Activated naive CD4-positive, alpha-beta T cell treated with anti-CD3 and anti-CD28 coated beads, Interleukin-2, amount 10 ng/mL, durations not matched to agents 7 days and 5 days (primary cell): Measurements from ENCODE around the gene CACYBP.
"Not testable (repeated sequence)": the region's sequence is repeated elsewhere in the genome, so short reads cannot be mapped to it uniquely, and the experiment has no call there.

ENCODE experiments used
- CTCF ChIA-PET: fragments of 350-600 bp; sonication (Branson Sonifier 250); formaldehyde crosslinking; loops from one replicate; lab custom pipeline; 2021; ENCODE audit warnings: antibody characterized with exemption; lab: Charles Lee
- DNase-seq: peaks from one replicate; pipeline ENCODE4 v3.0.0-alpha.2; 2020
- H3K27ac Mint-ChIP-seq: one replicate; pipeline ENCODE4 v1.8.0; 2021; ENCODE audit warnings: mild to moderate bottlenecking, moderate library complexity, mixed read lengths
- H3K27me3 Mint-ChIP-seq: one replicate; pipeline ENCODE4 v1.8.0; 2021; ENCODE audit warnings: mild to moderate bottlenecking, mixed read lengths
- H3K36me3 Mint-ChIP-seq: one replicate; pipeline ENCODE4 v1.8.0; 2021; ENCODE audit warnings: mixed read lengths
- H3K4me1 Mint-ChIP-seq: one replicate; pipeline ENCODE4 v1.8.0; 2021; ENCODE audit warnings: mixed read lengths
- H3K4me3 Mint-ChIP-seq: one replicate; pipeline ENCODE4 v1.8.0; 2021; ENCODE audit warnings: mild to moderate bottlenecking, moderate library complexity, mixed read lengths
- H3K9me3 Mint-ChIP-seq: one replicate; pipeline ENCODE4 v1.8.0; 2021; ENCODE audit warnings: mixed read lengths

CACYBP gene

DNA sequence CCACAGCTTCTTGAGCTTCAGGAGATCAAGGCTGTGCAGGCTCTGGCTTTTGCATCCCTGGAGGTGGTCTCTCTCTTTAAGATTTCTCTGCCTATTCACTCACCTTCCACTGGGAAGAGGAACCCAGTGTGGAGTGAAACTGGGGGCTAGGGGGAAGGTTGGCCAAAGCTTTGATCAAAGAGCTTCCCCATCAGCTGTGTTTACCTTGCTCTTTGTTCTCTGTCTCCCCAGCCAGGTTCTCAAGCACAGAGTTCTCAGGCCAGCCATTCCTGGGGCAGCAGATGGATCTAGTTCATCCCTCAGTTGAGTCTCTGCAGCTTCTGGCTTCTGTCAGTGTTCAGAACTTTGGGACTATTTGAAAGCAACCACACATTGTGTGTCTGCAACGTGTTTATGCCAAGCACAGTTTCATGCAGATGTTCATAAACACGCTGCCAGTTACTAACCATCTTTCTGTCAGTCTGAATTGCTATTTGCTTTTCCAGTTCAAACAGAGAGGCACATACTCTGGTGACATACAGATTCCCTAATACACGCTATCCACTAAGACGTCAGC is 40.7 kb downstream of the CACYBP start:
- Mint-ChIP-seq H3K4me3 (no peak overlapping the region), H3K27ac (no peak overlapping the region), H3K9me3 (no peaks in the 10 kb centered on the region), H3K27me3 (peaks cover 18% of the 10 kb centered on the region), H3K36me3 (no peaks in the 10 kb centered on the region), H3K4me1 (no peaks in the 10 kb centered on the region)
- CTCF ChIA-PET: interaction anchor here (1.6 to 1.8 kb wide), 2 partner anchors 11 to 85 kb away, joined by 7 read pairs; no protein-coding TSS in a partner anchor
- DNase-seq: no peak

DNA sequence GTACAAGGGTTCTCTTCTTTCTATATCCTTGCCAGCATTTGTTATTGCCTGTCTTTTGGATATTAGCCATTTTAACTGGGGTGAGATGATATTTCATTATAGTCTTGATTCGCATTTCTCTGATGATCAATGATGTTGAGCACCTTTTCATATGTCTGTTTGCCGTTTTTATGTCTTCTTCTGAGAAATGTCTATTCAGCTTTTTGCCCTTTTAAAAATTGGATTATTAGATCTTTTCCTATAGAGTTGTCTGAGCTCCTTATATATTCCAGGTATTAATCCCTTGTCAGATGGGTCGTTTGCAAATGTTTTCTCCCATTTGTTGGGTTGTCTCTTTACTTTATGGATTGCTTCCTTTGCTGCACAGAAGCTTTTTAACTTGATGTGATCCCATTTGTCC is 42.9 kb downstream of the CACYBP start:
- no peaks in the 10 kb centered on the region for H3K36me3 Mint-ChIP-seq
- CTCF ChIA-PET: interaction anchor here (1.3 kb wide), 1 partner anchor 15 kb away, joined by 3 read pairs; no protein-coding TSS in a partner anchor
- no peak for DNase-seq
- no peak overlapping the region for H3K4me3 Mint-ChIP-seq
- no peaks in the 10 kb centered on the region for H3K9me3 Mint-ChIP-seq
- H3K27ac Mint-ChIP-seq: no peak overlapping the region
- H3K27me3 Mint-ChIP-seq: peaks cover 18% of the 10 kb centered on the region
- no peaks in the 10 kb centered on the region for H3K4me1 Mint-ChIP-seq

DNA sequence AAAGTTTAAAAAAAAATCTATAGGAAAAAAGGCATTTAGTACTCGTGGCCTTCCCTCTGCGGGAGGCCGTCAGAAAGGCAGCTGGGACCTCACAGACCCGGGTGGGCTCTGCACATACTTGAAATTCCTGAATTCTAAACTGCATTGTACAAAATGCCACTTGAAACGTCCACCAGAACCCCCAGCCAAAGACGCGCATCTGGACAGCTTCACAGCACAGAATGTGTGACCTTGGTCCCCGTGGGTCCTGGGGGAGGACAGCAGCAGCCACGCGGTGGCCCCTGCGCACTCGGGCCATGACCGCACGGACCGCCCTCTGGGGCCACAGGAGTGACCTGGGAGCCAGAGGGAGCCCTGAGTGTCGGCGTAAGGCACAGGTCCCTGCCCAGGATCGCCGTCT is 44.1 kb downstream of the CACYBP start:
- no peaks in the 10 kb centered on the region for H3K4me1 Mint-ChIP-seq
- H3K36me3 Mint-ChIP-seq: no peaks in the 10 kb centered on the region

DNA sequence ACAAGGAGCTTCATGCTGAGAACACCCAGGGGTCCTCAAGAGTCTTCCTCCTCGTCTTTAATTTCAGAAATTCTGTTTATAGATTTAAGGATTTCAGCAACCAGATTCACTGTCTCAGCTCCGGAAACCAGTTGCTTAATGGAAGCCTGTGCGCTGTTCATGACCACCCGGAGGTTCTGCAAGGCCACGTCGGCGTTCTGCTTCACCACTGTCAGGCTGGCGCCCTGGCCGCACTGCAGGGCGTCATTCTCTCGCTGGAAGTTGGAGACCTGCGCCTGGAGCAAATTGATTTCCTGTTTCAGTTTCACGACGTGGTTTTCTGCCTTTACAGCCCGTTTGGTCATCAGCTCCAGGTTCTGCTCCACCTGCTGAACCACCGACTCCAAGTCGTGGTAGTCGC is 44.8 kb downstream of the CACYBP start:
- H3K9me3 Mint-ChIP-seq, H3K4me1 Mint-ChIP-seq, H3K4me3 Mint-ChIP-seq, H3K27ac Mint-ChIP-seq, DNase-seq, H3K36me3 Mint-ChIP-seq: not testable (repeated sequence)
- CTCF ChIA-PET: interaction anchor here (0.7 kb wide), 1 partner anchor 356 kb away, joined by 4 read pairs; no protein-coding TSS in a partner anchor
- peaks cover 22% of the 10 kb centered on the region for H3K27me3 Mint-ChIP-seq

More for the DNA sequence above, 44.1 kb downstream of the CACYBP start:
- H3K9me3 Mint-ChIP-seq: no peaks in the 10 kb centered on the region
- DNase-seq: no peak
- no peak overlapping the region for H3K27ac Mint-ChIP-seq
- H3K27me3 Mint-ChIP-seq: peaks cover 18% of the 10 kb centered on the region
- H3K4me3 Mint-ChIP-seq: no peak overlapping the region
- CTCF ChIA-PET: no interaction called here

DNA sequence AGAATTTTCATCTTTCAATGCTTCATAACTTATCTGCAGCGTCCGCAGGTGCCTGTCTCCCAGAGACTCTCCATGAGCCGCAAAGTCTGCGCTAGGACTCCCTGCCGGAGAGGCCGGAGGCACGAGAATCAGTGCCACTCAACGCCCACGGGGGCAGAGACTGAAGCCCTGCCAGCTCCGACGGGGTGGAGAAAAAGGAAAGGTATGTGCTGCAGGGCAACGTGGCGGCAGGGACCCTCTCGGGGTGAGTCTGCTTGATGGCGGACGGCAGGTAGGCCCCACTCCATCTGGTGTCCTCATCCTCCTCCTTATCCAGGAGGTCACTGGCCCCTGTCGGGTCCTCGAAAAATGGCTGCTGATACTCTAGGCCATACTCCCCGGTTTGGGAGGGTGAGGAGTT is 45.4 kb downstream of the CACYBP start:
- Mint-ChIP-seq H3K27ac (no peak overlapping the region), H3K4me3 (no peak overlapping the region), H3K27me3 (peaks cover 19% of the 10 kb centered on the region), H3K36me3 (no peaks in the 10 kb centered on the region), H3K9me3 (no peaks in the 10 kb centered on the region), H3K4me1 (no peaks in the 10 kb centered on the region)
- CTCF ChIA-PET: interaction anchor here (0.6 to 1.1 kb wide), 3 partner anchors 80 to 543 kb away, joined by 3 to 4 read pairs (median 3); no protein-coding TSS in a partner anchor
- no peak for DNase-seq

DNA sequence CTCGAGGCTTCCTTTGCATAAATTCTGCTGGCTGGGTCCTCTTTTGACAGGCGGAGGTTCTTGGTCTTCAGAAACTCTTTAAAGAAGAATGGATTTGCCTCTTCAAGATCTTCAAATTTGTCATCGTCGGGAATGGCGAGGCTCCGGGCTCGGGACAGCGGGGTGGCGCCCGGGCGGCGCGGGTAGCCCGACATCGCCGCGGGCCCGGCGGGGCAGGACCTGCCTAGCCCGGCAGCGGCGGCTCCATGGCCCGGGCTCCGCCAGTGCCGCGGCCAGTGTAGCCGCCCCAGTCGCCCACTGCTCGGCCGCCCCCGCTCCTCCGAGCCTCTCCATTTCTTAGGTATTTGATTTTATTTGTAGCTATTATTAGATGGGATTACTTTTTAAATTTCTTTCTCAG is 45.8 kb downstream of the CACYBP start:
- CTCF ChIA-PET: interaction anchor here (0.6 to 1.1 kb wide), 2 partner anchors 80 to 543 kb away, joined by 3 read pairs; no protein-coding TSS in a partner anchor
- Mint-ChIP-seq H3K9me3 (no peaks in the 10 kb centered on the region), H3K4me3 (no peak overlapping the region), H3K36me3 (no peaks in the 10 kb centered on the region), H3K27me3 (peaks cover 19% of the 10 kb centered on the region), H3K27ac (no peak overlapping the region), H3K4me1 (no peaks in the 10 kb centered on the region)
- no peak for DNase-seq

DNA sequence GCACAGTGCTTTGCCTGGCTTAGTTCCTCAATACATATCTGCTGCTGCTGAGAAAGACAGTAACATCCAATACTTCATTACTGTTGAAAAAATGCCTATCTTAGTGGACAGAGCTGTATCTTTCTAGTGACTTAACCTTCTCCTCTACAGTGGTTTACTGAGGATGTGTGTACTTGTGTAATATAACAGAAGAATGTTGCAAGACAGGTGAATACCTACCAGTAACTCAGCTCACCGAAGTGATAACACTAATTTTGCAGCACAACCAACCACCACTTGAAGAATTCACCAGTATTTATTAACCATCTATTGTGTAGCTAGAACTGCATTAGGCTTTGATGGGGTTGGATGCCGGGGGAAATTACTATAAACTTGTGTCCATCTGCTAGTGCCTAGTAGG is 51.2 kb downstream of the CACYBP start:
- no peak overlapping the region for H3K27ac Mint-ChIP-seq
- H3K9me3 Mint-ChIP-seq: no peaks in the 10 kb centered on the region
- H3K4me3 Mint-ChIP-seq: no peak overlapping the region
- peaks cover 22% of the 10 kb centered on the region for H3K27me3 Mint-ChIP-seq
- H3K36me3 Mint-ChIP-seq: no peaks in the 10 kb centered on the region
- CTCF ChIA-PET: interaction anchor here (0.6 kb wide), 1 partner anchor 20 kb away, joined by 4 read pairs; no protein-coding TSS in a partner anchor
- H3K4me1 Mint-ChIP-seq: no peaks in the 10 kb centered on the region
- no peak for DNase-seq

DNA sequence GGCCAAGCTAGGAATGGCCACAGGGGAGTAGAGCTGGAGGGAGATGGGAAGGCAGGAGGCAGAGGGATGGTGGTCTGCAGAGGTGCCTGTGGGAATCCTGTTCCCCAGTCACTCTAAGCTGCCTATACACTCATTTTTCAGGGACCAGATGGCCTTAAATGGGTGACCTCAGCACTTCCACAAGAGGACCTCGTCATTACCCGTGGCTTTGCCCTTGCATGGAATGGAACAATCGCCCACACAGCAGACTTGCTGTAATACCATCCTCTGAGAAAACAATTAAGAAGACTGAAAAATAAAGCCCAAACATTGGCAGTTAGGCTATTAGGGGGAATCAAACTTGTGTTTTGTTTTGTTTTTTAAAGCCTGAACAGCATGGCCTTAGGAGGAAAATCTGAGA is 55.0 kb downstream of the CACYBP start:
- H3K9me3 Mint-ChIP-seq: peaks cover 3% of the 10 kb centered on the region
- CTCF ChIA-PET: interaction anchor here (1.8 kb wide), 1 partner anchor 8 kb away, joined by 5 read pairs; no protein-coding TSS in a partner anchor
- no peaks in the 10 kb centered on the region for H3K4me1 Mint-ChIP-seq
- DNase-seq: no peak
- H3K4me3 Mint-ChIP-seq: no peak overlapping the region
- no peaks in the 10 kb centered on the region for H3K36me3 Mint-ChIP-seq
- peaks cover 14% of the 10 kb centered on the region for H3K27me3 Mint-ChIP-seq
- no peak overlapping the region for H3K27ac Mint-ChIP-seq
